Endodermal cell (in vitro differentiated cells): Measurements from ENCODE around the gene TP53RK. TPM values are rescaled to one million over a fixed set of nuclear protein-coding genes. Genes with fewer than 3 reads are reported as not detected.

Experiments used
- DNase-seq: peaks from one replicate; pipeline ENCODE4 v3.0.0-alpha.2; 2017
- H3K27ac ChIP-seq: 2 replicates; pipeline ENCODE4 v1.5.1; 2013; ENCODE audit warnings: mild to moderate bottlenecking, low read depth, low read length, moderate library complexity
- H3K27me3 ChIP-seq: 2 replicates; pipeline ENCODE4 v1.6.1; 2013; ENCODE audit warnings: mild to moderate bottlenecking, low read length, moderate library complexity; ENCODE audit not compliant: insufficient read depth, control insufficient read depth, poor library complexity, severe bottlenecking
- H3K36me3 ChIP-seq: 2 replicates; pipeline ENCODE4 v1.7.0; 2013; ENCODE audit warnings: mild to moderate bottlenecking, low read length, moderate library complexity; ENCODE audit not compliant: control insufficient read depth, insufficient read depth
- H3K4me1 ChIP-seq: one replicate; pipeline ENCODE4 v1.7.0; 2013; ENCODE audit warnings: low read length; ENCODE audit not compliant: control insufficient read depth, insufficient read depth
- H3K4me3 ChIP-seq: 2 replicates; pipeline ENCODE4 v1.5.1; 2013; ENCODE audit warnings: mild to moderate bottlenecking, low read length, moderate library complexity
- H3K9ac ChIP-seq: 2 replicates; pipeline ENCODE4 v1.6.1; 2013; ENCODE audit warnings: mild to moderate bottlenecking, low read length, moderate library complexity; ENCODE audit not compliant: poor library complexity, severe bottlenecking; ENCODE audit errors: extremely low read depth
- H3K9me3 ChIP-seq: 2 replicates; pipeline ENCODE4 v1.6.1; 2013; ENCODE audit warnings: mild to moderate bottlenecking, low read length, moderate library complexity; ENCODE audit not compliant: control insufficient read depth
- H3K27ac Mint-ChIP-seq: 2 replicates; pipeline ENCODE4 v1.8.0; 2020; ENCODE audit warnings: mixed read lengths
- H3K27me3 Mint-ChIP-seq: 2 replicates; pipeline ENCODE4 v1.8.0; 2021; ENCODE audit warnings: mild to moderate bottlenecking, mixed read lengths; ENCODE audit not compliant: insufficient read depth
- H3K36me3 Mint-ChIP-seq: 2 replicates; pipeline ENCODE4 v1.8.0; 2020; ENCODE audit warnings: low read depth, mixed read lengths
- H3K4me1 Mint-ChIP-seq: 2 replicates; pipeline ENCODE4 v1.8.0; 2020; ENCODE audit warnings: mixed read lengths
- H3K4me3 Mint-ChIP-seq: 2 replicates; pipeline ENCODE4 v1.8.0; 2020; ENCODE audit warnings: mild to moderate bottlenecking, moderate library complexity, mixed read lengths
- H3K9me3 Mint-ChIP-seq: 2 replicates; pipeline ENCODE4 v1.8.0; 2020; ENCODE audit warnings: mild to moderate bottlenecking, mixed read lengths
- WGBS, 2 experiments: methylation state at CpG; one replicate each; pipeline versions ENCODE4 v1.1.5 to v1.1.7; 2013; ENCODE audit warnings: missing lambda C conversion rate in 2 of 2, mixed read lengths in 1 of 2; ENCODE audit not compliant: insufficient coverage in 1 of 2, insufficient read length in 1 of 2; 5-methylcytosine and 5-hydroxymethylcytosine counted together
- total RNA-seq, 2 donors: library from RNA; stranded (reverse); fragmentation: NEBNext Ultra II Directional in 1 of 2; extraction: Animal tissue kit (Norgen Biotek cat#: 25700) in 1 of 2; gene quantifications; 2 replicates in 1 of 2; 3 replicates in 1 of 2; pipeline ENCODE4 v1.2.1, GENCODE V29; 2021
- TF ChIP-seq, protein P1 (sequence below): fragments of 200-600 bp; sonication (generic); conservative IDR thresholded peaks from 2 replicates; pipeline ENCODE4 v1.5.0; 2021; ENCODE audit warnings: antibody characterized with exemption, mild to moderate bottlenecking

Gene TP53RK
- total RNA-seq, 2 donors from 2014 or later = 9.4 to 9.9 TPM

DNA sequence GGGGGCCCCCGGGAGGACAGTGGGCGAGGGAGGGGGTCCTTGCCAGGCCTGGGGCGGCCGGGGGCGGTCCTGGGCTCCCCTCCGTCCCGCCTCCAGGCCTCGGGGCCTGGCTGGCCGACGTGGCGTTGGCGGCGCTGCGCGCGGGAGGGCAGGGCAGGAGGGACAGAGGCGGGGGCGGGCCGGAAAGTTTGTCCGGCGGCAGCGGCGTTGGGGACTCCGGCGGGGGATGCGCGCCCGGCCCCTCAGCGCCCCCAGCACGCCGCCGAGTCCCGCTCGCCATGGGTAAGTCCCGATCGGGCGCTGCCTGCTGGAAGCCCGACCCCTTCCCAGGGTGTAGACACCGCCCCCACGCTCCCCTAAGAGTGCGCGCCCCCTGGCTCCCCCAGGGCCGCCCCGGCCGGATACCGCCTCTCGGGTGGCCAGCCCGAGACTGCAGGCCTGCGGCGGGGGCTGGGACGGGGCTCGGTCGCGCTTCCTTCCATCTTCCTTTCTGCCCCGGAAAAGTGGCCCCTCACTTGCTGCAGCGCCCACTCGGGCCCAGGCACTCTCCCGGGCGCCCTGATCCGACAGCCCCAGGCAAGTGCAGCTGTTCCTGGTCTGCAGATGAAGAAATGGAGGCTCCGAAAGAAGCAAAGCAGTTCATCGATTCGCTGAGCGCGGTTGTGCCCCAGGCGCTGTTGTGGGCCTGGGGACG, 20.4 kb upstream of the TP53RK start, which contains the start of gene SLC2A10:
SLC2A10 (plus strand) TSS at position 191 of the 694 bp plus-strand sequence; CDS start at position 279, 88 bp downstream.
- TF ChIP-seq, protein P1, sequence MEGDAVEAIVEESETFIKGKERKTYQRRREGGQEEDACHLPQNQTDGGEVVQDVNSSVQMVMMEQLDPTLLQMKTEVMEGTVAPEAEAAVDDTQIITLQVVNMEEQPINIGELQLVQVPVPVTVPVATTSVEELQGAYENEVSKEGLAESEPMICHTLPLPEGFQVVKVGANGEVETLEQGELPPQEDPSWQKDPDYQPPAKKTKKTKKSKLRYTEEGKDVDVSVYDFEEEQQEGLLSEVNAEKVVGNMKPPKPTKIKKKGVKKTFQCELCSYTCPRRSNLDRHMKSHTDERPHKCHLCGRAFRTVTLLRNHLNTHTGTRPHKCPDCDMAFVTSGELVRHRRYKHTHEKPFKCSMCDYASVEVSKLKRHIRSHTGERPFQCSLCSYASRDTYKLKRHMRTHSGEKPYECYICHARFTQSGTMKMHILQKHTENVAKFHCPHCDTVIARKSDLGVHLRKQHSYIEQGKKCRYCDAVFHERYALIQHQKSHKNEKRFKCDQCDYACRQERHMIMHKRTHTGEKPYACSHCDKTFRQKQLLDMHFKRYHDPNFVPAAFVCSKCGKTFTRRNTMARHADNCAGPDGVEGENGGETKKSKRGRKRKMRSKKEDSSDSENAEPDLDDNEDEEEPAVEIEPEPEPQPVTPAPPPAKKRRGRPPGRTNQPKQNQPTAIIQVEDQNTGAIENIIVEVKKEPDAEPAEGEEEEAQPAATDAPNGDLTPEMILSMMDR = peak; percentile 24
- H3K4me1 ChIP-seq = no peaks in the 10 kb centered on the region
- Mint-ChIP-seq H3K4me3 (peak within 1 kb of the TSS; percentile 73), H3K36me3 (peaks cover 6% of the 10 kb centered on the region), H3K27ac (peak within 1 kb of the TSS; percentile 85), H3K4me1 (peaks cover 20% of the 10 kb centered on the region), H3K9me3 (peaks cover 21% of the 10 kb centered on the region), H3K27me3 (peaks cover 6% of the 10 kb centered on the region)
- H3K36me3 ChIP-seq = no peaks in the 10 kb centered on the region
- H3K9me3 ChIP-seq = peaks cover 23% of the 10 kb centered on the region
- peak within 1 kb of the TSS; percentile 51 for H3K9ac ChIP-seq
- WGBS, 2 experiments = 3 to 7% methylated on average over 23 to 67 of the region's 67 CpGs
- peak within 1 kb of the TSS; percentile 19 for H3K27ac ChIP-seq
- no peaks in the 10 kb centered on the region for H3K27me3 ChIP-seq
- H3K4me3 ChIP-seq = peak within 1 kb of the TSS; percentile 78
- DNase-seq = peak; percentile 84

DNA sequence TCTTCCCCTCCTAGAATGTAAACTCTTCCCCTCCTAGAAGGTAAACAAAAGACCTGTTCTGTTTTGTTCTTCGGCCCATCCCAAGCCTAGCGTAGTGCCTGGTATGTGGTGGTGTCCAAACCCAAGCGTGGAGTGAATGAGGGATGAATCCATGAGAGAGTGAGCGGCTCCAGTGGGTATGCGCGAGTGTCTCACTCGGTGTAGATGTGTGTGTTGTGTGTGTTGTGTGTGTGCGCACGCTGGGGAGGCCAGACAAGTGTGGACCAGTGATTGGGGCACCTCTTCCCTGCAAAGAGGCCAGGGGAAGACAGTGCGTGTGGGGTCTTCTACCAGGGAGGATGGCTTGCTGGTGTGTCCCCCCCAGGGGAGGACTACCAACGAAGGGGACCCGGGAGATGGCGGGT, 19.8 kb upstream of the TP53RK start:
- Histone ChIP-seq H3K9ac (peak overlapping the region; percentile 11), H3K4me1 (no peaks in the 10 kb centered on the region), H3K36me3 (no peaks in the 10 kb centered on the region), H3K27ac (no peak overlapping the region), H3K4me3 (peak overlapping the region; percentile 78), H3K9me3 (peaks cover 23% of the 10 kb centered on the region), H3K27me3 (no peaks in the 10 kb centered on the region)
- WGBS, 2 experiments = 65 to 85% methylated on average over 6 to 13 of the region's 13 CpGs
- peaks cover 6% of the 10 kb centered on the region for H3K27me3 Mint-ChIP-seq
- TF ChIP-seq, protein P1 = no peak
- H3K27ac Mint-ChIP-seq = peak overlapping the region; percentile 85
- peaks cover 6% of the 10 kb centered on the region for H3K36me3 Mint-ChIP-seq
- no peak for DNase-seq
- peaks cover 23% of the 10 kb centered on the region for H3K4me1 Mint-ChIP-seq
- peaks cover 21% of the 10 kb centered on the region for H3K9me3 Mint-ChIP-seq
- H3K4me3 Mint-ChIP-seq = peak overlapping the region; percentile 73

DNA sequence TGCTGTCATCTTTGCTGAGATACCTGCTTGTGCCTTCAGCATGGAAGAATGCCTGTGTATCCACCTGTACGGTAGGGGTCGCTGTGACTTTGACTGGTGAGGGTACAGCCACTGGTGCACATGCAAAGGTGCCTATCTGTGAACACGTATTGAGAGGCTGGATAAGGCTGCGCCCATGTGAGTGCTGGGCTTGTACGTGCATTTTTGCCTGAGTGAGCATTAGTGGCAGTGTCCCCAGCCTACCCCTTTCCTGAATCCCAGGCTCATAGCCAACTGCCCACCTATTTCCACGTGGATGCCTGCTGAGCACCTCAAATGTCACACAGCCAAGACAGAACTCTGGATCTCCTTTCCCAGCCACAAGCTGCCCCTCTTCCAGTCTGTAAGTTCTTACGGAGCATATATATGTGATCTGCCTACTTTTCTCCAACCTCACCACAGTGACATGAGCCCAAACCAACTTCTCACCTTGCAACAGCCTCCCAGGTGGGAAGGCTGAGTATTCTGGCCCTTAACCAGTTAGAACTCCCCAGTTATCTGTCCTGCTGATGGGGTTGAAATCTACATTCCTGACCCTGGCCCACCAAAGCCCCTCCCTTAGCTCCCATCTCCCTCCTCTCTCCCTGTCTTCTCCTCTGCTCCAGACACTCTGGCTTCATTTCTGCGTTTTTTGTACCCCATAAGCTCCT, 19.1 kb upstream of the TP53RK start:
- Mint-ChIP-seq H3K27me3 (peaks cover 6% of the 10 kb centered on the region), H3K9me3 (peaks cover 21% of the 10 kb centered on the region), H3K36me3 (peaks cover 6% of the 10 kb centered on the region), H3K4me3 (peak overlapping the region; percentile 73), H3K4me1 (peaks cover 23% of the 10 kb centered on the region), H3K27ac (peak overlapping the region; percentile 85)
- peak; percentile 89 for DNase-seq
- peaks cover 23% of the 10 kb centered on the region for H3K9me3 ChIP-seq
- no peak overlapping the region for H3K9ac ChIP-seq
- H3K4me1 ChIP-seq = no peaks in the 10 kb centered on the region
- no peaks in the 10 kb centered on the region for H3K27me3 ChIP-seq
- no peak overlapping the region for H3K4me3 ChIP-seq
- WGBS, 2 experiments = 84 to 89% methylated on average over 7 to 8 of the region's 8 CpGs
- H3K27ac ChIP-seq = no peak overlapping the region
- H3K36me3 ChIP-seq = no peaks in the 10 kb centered on the region
- TF ChIP-seq, protein P1 = peak; percentile 77
